GM12874 (cell line): ENCODE measurements around the gene TRAK2.

Experiments
- CTCF ChIP-seq: IDR thresholded peaks from 2 replicates; pipeline ENCODE4 v1.5.1; 2011; ENCODE audit warnings: low read depth, mild to moderate bottlenecking, control low read depth, low read length, moderate library complexity; ENCODE audit not compliant: insufficient read depth

Gene TRAK2

GRCh38 chr2:201451292-201452057 lies at the start of gene TRAK2, which contains the start of gene STRADB:
TRAK2 (minus strand) TSS chr2:201451458; CDS start chr2:201420507, 30,951 bp downstream.
STRADB (plus strand) TSS chr2:201451740; CDS start chr2:201454841, 3,101 bp downstream.
- TF ChIP-seq CTCF = peak; percentile 49

- no peak for TF ChIP-seq CTCF
Measured at GRCh38 chr2:201500534-201500933, 49.3 kb upstream of the TRAK2 start.

GRCh38 chr2:201496785-201497184 lies 45.5 kb upstream of the TRAK2 start:
- no peak for TF ChIP-seq CTCF

GRCh38 chr2:201490291-201490690 lies 39.0 kb upstream of the TRAK2 start:
- no peak for TF ChIP-seq CTCF

- TF ChIP-seq CTCF = no peak
Measured at GRCh38 chr2:201484805-201485204, 33.5 kb upstream of the TRAK2 start.

- TF ChIP-seq CTCF = no peak
Measured at GRCh38 chr2:201483342-201483741, 32.1 kb upstream of the TRAK2 start.

GRCh38 chr2:201482543-201482942 lies 31.3 kb upstream of the TRAK2 start:
- TF ChIP-seq CTCF = no peak
